Left renal cortex interstitium (tissue), 4 donors: Measurements from ENCODE around the gene CLDN7. TPM values are rescaled to one million over a fixed set of nuclear protein-coding genes. Genes with fewer than 3 reads are reported as not detected.
"Not testable (repeated sequence)": the region's sequence is repeated elsewhere in the genome, so short reads cannot be mapped to it uniquely, and the experiment has no call there.

ENCODE experiments used
- DNase-seq, 4 donors: peaks; one replicate each; pipeline ENCODE4 v3.0.0-alpha.2; 2013; ENCODE audit warnings: low read depth in 4 of 4, low spot score in 2 of 4, missing footprints in 1 of 4
- polyA plus RNA-seq, 4 donors: library from polyadenylated mRNA; unstranded; fragments of 120-200 nt; gene quantifications; one replicate each; pipeline ENCODE4 v1.2.1, GENCODE V29; 2013; ENCODE audit not compliant: insufficient read length in 4 of 4

Gene CLDN7
- polyA plus RNA-seq, 4 donors, result 47.1 to 59.9 (median 55.1) TPM

DNA sequence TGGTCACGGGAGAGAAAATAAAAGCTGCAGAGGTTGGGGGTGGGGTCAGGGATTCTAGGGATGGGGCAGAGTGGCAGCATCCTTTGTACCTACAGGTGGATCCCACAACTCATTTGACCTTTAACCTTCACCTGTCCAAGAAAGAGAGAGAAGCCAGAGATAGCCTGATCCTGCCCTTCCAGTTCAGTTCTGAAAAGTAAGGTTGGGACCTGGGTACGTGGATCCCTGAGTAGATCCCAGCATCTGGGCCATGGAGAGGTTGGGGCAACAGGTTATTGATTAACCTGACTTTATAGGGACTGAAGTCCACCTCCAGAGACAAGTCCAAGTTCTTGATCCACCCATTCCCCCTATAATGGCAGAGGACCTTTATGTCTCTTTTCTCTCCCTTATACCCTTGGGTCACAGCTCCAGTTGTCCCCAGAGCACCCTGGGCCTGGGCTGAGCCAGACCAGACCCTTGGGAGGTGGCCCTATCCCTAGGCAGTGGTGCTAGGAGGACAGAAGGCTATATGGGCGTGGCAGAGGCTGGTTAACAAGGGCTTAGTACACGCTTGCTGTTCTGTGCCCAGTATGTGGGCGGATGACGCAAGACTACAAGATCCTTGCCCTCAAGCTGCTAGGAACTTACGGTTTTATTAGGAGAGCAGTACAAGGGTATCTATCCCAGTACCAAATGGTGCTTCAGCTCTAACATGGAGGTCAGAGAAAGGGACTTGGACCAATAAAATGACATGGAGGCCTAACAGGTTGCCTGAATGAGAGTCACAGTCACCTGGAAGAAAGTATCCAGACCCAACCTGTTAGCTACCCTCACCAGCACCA is 3.3 kb downstream of the CLDN7 start:
- no peak for DNase-seq

DNA sequence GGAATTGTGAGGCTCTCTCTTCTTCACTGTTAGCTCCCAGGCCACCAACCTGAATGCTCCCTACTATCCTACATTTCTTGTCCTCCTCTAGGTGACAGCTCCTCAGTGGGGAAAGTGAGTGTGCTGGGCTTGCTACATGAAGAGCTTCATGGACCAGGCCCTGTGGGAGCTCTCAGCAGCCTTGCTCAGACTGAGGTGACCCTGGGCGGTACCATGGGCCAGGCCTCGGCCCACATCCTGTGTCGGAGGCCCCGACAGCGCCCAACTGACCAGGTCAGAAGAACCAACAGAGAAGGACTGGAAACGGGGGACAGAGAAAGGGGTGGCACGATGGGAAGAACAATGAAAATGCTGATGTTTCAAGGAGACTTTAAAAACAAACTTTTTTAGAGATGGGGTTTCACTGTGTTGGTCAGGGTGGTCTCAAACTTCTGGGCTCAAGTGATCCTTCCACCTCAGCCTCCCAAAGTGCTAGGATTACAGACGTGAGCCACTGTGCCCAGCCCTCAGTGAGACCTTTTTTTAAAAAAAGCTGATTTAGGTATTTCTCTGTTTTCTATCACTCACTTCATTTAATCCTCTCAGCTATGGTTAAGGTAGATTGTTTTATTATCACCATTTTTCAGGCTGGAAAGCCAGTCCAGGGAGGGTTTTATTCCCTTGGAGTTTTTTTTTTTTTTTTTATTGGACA is 5.4 kb downstream of the CLDN7 start:
- no peak for DNase-seq

DNA sequence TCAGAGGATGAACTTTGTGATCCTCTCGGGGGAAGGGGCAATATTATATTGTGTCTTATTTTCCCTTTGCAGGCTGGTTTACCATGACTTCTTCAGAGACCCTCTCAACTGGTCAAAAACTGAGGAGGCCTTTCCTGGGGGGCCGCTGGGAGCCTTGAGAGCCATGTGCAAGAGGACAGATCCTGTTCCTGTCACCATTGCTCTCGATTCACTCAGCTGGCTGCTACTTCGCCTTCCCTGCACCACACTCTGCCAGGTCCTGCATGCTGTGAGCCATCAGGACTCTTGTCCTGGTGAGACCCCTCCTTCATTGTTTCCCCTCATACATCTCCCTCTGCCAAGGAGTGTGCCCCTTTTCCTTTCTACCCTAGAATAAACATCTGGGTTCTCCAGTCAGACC is 7.8 kb downstream of the CLDN7 start:
- DNase-seq, result no peak

DNA sequence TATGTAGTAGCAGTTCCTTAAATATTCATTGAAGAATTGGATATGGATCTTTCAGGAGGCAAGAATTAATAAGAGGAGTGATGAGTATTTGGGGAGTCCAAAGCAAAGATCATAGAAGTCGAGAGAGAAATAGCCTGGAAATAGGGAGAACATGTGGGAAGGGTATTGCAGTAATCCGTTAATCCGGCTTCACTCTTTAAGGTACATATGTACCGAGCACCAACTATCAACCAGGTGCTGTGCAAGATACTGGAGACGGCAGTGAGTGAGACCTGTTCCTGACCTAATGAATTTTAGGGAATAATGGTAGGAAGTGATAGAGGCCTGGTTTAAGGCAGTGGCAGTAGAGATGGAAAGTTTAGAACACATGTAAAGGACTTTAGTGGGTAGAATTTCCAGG is 9.2 kb downstream of the CLDN7 start:
- DNase-seq, result no peak

DNA sequence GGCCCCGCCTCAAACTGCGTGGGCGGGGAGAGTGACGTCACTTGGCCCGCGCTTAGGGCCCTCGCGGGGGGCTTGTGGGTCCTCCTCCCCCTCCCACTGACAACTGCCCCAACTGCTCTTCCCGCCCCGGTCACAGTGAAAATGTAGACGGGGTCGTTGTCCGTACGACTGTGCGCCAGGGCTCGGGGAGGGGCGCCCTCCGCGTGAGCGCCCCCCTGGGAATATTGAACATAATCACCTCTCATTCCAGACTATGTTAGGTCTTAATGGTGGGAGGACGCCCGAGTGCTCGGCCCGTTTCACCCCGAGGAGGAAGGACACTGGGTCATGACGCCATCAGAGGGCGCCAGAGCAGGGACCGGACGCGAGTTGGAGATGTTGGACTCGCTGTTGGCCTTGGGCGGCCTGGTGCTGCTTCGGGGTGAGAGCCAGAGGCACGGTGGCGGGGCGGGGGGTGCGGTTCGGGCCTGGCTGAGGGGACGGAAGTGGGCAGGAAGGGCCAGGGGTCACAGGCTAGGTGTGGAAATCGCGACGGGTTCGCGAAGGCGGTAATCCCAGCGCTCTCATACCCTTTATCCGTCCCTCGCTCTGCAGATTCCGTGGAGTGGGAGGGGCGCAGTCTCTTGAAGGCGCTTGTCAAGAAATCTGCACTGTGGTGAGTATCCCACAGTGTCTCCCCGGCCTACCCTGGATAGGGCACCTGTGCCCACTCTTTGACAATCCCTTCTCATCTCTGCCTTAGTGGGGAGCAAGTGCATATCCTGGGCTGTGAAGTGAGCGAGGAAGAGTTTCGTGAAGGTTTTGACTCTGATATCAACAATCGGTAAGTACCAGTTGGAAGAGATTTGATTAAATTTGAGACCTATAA is 9.9 kb downstream of the CLDN7 start, which contains the start of gene ELP5:
Gene ELP5, plus strand, starts transcription at position 40 of the 868 bp plus-strand sequence. Its CDS starts 336 bp downstream, at position 376.
- DNase-seq, result peak in 2 of 4 donors; percentile 91 to 92

DNA sequence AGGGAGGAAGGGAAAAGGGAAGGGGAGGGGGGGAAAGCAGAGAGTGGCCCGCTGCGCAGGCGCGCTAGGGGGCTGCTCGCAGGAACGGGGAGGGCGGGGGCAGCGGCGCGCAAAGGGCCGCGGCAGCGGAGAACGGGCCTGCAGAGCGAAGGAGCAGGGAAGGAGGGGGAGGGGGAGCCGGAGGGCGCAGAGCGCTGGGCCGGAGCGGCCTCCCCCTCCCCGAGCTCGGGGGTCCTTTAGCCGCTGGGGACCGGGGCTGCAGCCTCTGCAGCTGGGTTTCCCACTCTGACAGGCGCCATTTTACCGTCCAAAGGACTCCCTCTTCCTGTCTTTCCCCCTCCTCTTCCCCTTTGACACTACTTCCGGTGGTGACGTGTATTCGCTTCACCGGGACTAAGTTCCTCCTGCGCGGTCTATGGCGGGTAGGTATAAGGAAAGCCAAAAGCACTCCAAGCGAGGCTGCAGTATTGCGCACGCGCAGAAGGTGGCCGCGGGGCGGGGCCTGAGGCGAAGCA is 10.6 kb downstream of the CLDN7 start, which contains the start of gene CTDNEP1:
Gene CTDNEP1, minus strand, starts transcription at position 74 of the 515 bp plus-strand sequence. CDS start 438 bp downstream, outside the sequence.
- peak; percentile 97 to 100 (median 100) for DNase-seq

DNA sequence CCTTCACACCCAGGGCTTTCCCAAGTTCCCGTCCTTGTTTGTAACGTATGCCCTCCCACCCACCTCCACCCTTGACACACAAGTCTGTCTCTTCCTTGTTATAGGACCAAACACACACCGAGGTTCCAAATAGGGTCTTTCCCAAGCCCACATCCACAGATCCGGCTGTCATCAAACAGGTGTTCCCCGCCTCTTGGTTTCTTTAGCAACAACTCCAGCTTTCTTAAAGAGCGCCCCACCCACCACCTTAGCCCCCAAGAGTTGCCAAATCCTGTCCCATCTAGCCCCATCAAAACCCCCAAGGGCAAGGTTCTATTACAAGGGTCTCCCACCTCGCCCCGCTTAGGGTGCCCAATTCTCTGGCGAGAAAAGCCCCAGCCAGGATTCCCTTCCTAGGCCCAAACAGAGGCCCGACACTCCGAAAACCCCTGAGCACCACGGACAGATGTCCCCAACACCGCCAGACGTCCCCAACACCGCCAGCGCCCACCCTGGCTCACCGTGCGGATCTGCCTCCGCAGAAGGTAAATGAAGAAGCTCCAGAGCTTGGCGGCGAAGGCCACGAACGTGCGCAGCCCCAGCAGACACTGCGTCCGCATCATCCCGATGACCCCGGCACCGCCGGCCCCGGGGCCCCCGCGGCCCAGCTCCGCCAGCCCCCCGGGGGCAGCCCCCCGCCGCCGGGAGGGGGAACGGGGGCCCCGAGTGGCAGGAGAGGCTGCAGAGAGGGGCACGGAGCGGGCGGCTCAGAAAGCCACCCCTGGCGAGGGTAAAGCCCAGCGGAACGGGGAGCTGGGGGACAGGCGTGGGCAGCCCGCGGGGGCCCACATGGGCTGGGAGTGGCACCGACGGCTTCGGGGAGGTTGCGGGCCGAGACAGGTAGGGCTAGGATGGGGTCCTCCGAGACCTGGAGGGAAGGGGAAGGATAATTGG is 11.3 kb downstream of the CLDN7 start:
- DNase-seq, result no peak

DNA sequence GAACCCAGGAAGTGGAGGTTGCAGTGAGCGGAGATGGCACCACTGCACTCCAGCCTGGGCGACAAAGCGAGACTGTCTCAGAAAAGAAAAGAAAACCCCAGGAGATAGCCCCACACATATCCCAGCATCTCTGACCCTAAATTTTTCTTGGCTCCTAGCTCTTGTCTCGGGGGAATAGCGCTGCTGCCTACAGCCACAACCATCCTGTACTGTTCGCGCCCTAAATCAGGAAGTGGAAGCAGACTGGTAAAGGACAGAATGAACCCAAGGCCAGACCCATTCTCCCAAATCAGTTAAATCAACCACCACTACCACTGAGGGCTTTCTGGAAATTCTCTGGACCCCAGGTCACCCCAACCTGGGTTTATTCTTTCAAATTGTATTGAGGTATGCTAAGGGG is 12.4 kb downstream of the CLDN7 start:
- no peak for DNase-seq

DNA sequence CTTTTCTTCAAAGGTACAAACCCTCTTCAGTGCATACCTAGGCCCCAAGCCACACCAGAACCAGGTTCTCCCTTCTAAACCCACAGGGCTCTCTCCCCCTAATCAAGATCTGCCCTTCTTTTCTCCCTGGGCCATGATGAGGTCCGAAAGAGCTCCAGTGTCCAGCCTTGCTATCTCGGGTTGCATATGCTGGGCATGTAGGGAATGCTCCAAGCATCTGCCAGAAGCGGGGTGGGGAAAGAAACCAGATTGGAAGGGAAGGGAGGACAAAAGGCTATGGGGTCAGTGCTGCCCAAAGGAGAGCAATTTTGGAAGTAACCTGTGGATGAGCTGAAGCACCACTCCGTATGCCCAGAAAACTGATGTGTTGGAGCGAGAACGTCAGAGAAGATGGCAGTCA is 13.1 kb downstream of the CLDN7 start:
- no peak for DNase-seq

DNA sequence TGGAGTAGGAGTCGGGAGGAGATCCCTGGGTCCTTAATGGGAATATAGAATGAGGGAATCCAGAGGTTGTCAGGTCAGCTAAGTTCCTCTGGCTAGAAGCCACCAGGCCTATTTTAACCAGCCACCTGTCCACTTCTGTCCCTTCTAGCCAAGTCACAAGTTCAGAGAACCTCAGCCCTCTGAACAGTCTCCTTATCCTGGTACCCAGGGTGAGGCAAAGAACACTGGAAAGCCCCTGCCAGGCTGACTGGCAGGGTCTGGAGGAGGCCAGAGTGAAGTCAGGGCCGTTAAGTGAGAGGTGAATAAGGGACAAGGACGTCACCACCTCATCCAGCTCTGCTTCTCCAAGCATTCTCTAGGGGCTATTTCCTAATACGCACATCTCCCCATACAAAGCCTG is 13.5 kb downstream of the CLDN7 start:
- DNase-seq, result no peak

DNA sequence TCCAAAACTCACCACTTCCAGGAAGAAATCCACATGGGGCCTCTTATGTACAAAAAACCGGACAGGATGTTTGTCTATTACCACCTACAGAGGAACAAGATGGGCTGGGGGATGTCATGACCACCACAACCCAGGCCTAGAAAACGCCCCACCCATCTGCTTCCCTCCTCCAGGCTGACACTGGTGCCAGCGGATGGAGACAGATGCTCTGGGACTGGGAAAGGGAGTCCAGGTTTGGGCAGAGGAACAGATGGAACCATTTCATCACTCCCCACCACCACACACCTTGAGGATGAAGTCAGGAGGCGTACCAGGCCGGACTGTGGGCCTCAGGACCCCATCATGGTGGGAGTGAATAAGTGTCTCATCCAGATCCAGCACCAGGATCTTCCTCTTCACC is 15.5 kb downstream of the CLDN7 start:
- DNase-seq, result no peak

DNA sequence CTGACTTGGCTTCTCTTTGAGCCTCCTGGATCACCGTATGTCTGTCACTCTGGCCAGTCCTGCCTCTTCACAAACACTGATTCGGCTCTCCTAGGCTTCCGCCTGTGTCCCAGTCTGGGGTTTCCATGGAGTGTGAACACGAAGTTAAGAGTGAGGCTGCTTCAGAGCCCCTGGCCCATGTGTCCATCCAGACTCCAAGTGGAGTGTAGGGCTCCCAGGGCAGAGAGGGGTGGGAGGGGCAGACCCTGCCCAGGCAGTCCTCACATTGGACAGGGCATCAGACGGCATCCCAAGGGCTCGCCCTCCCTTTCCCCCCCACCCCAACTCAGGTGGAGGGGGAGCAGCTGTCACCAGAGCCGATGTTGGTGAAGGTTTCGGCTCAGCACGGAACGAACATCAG is 18.4 kb downstream of the CLDN7 start:
- not testable (repeated sequence) for DNase-seq

DNA sequence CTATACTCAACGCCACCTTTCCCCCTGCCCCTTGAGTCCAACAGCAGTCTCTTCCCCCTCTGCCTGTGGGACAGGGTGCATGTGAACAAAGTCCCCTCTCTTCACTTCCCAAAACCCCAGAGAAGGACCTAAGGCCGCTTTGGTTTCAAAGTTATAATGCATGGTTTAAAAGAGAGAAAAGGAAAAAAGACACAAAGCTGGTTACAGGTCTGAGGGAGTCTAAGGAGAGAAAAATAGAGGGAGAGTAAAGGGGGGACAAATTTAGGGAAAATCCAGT is 18.9 kb downstream of the CLDN7 start:
- no peak for DNase-seq

DNA sequence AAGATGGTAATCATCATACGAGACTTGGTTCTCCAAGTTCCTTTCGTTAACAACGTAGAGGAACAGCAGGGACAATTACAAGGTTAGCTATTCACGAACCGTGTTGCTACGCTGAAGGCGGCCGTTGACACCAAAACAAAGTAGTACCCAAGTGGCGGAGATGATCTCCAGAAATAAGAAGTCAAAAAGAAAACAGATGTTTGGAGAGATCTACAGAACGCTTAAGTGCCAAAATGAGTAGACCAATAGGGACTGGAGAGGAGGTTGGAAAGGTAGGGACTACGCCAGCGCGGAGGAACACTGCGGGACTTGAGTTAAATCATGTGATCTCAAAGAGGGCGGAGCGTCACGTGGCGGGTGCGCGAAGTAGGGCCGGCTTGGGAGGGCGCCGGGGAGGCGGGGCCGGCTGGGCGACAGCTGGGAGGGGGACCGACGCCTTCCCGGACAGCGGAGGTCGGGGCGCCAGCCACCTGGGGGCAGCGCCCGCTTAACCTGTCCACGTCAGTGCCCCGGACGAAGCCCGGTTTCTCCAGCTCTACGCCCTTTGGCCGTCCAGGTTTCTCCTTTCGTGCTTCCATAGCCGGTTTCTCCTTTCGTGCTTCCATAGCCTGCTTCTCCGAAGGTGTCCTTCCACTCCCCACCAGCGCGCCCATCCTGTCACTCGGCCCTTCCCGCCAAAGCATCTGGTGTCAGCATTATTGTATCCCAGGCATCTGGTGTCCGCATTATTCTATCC is 19.4 kb downstream of the CLDN7 start:
- DNase-seq, result peak; percentile 94 to 100 (median 98)

DNA sequence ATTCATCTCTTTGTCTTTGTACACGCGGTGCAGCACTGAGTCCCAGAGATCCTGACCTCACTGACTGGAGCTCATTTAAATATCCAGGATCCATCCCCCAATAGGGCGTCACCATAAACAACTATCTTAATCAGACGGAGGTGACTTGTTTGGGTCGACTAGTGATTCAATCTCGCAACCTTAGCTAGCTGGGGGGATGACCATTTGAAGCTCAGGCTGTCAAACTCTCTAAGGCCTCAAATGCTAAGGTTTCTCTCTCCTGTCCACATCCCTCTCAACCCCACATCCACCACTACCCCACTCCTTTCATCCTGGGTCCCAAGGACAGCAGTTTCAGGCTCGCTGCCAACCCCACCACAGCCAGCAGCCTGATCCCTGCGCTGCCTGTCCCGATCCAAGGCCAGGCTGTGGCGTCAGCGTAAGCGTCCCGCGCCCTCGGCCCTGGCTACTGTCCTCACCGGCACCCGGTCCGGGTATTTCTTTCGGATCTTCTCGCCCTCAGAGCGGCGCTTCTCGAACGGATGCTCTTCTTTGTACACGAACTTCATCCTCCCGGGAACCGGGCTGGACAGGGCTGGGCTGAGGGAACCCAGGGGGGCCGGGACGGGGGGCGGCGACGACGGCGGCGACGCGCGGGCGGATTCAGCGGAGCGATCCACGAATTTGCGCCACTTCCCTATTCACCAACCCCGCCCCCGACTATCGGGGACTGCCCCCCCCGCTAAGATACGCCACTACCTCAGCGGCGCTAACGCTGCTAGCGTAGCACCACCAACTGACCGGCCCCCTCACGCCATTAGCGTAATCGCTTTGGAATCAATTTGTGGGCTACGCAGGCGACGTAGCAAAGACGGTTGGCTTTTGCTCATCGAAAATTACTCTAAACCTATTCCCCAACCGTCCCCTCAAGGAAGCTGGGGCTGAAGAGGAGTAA is 20.2 kb downstream of the CLDN7 start, which contains the start of gene GABARAP:
Gene GABARAP, minus strand, starts transcription at position 667 of the 934 bp plus-strand sequence. Its CDS starts 119 bp downstream, at position 548.
- DNase-seq, result peak in 3 of 4 donors; percentile 93 to 97 (median 95)

DNA sequence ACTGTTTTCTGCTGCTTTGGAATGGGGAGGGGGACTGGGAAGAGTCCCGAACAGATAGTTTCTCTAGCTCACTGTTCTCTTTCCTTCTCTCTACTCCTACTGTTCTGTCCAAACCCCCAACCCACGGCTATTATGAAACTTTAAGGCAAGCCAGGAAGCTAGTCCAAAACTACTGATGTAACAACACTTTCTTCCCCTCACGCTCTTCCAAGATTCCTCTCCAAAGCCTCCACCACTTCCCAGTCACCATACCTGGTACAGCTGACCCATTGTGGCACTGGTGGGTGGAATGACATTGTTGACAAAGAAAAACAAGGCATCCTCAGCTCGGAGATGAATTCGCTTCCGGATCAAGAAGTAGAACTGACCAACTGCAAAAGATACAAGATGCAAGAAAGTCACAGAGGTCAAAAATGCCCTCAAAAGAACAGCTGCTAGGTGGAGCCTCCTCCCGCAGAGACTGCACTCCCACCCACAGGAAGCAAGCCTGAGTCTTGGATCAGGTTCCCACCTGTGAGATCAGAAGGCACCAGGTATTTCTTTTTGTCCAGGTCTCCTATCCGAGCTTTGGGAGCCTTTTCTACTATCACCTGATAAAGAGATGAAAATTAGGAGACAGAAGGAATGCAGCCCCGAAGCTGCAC is 21.1 kb downstream of the CLDN7 start:
- DNase-seq, result no peak

DNA sequence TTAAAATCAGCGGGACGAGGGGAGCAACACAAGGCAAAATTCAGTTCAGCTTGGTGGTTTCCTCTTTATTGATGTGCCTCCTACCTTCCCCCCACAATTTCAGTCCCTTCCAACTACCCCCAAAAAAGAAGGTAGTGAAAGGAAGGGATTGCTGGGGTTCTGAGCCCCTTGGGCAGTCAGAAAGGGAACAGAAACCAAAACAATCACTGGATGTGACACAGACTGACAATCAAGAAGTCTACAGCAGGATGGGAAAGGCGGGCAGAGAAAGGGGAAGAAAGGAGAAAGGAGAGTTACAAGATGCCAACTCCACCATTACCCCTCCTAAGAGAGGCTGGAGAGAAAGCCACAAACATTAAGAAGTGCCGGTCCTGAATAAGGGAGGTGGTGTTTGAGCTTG is 21.9 kb downstream of the CLDN7 start:
- DNase-seq, result no peak
